ENCODE results near the gene GMPR2.

The GMPR2 gene

GRCh38 chr14:24254630-24255392, 22.1 kb downstream of the GMPR2 start:
- DNase-seq: no peak

- no peak for DNase-seq
These were observed 22.7 kb downstream of the GMPR2 start for GRCh38 chr14:24255438-24255837.

- DNase-seq: no peak
These were observed 23.4 kb downstream of the GMPR2 start for GRCh38 chr14:24255931-24256711.

DNA sequence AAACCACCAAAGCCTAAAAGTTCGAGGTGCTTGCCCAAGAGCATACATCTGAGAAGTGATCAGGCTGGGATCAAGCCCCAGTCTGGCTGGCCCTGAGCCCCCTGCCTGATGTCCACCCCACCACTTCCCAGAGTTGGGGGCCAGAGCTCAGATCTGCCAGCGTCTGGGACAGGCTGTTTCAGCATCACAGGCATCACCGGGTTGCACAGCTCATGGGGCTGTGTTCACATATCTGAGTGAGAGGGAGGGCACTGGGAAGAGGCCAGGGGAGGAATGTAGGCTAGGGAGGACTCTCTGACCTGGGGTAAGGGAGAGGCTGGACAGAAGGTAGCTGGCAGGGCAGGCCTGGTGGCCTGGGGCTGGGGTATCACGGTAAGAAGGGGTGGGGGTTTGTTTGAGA, 24.2 kb downstream of the GMPR2 start:
- DNase-seq: no peak

- DNase-seq: no peak
These were observed 25.4 kb downstream of the GMPR2 start for GRCh38 chr14:24258119-24258518.

DNA sequence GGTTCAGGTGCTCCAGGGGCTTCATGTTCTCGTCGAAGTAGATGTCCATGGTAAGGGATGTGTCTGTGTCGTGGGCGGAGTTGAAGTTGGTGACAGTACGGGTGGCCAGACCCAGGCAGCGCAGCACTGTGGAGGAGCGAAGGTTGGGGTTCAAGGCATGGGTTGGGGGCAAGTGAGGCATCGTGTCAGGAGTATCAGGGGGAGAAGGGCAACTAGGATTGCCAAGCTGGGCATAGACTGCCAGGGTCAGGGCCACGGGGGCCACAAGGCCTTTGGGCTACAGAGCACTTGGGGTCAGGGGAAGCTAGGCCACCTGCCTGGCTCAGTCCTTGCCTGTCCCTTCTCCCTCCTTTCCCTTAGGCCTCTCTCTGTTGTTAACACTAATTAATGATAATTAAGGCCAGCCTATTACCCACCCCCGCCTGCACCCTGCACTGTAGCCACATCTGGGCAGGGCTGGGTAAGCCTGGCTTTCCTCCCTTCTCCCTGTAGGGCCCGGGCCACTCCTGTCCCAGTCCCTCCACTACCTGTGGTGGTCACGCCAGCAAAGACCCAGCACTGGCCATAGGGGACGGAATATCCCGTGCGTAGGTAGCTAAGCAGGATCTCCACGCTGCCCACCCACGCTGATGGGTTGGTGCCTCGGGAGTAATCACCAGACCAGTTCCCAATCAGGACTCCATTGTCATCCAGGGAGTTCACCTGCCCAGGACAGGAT, 26.0 kb downstream of the GMPR2 start:
- DNase-seq: no peak

- DNase-seq: no peak
These were observed 26.7 kb downstream of the GMPR2 start for GRCh38 chr14:24259282-24260025.

DNA sequence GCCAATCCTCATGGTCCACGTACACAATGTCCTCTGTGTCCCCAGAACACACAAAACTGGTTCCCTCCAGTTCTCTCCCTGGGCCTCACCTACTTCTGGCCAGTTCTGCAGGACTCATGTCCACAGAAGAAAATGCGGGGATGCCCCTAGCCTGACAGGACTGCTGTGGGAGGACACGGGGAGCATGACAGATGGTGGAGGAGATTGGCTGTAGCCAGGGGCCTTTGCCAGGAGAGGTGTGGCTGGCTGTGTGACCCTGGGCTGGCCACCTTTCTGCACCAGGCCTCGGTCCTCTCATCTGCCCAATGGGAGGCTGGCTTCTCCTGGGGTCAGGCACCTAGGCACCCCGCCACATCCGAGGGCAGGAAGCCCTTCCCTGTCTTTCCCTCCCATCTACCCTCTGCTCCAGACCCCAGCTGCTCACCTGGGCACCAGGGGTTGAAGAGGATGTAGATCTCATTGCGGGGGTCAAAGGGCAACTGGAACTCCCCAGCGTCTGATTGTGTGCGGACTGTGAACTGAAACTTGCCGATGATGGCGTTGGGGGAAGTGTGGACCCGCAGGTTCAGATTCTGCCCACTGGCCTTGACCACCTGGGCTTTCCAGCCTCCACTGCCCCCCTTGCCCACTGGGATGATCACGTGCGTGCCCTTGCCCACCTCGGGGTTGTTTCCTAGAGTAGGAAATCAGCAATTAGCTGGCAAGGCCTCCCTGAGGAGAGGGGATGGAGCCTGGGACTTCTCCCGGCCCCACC, 27.5 kb downstream of the GMPR2 start:
- no peak for DNase-seq

GRCh38 chr14:24260780-24261157, 28.0 kb downstream of the GMPR2 start:
- no peak for DNase-seq

DNA sequence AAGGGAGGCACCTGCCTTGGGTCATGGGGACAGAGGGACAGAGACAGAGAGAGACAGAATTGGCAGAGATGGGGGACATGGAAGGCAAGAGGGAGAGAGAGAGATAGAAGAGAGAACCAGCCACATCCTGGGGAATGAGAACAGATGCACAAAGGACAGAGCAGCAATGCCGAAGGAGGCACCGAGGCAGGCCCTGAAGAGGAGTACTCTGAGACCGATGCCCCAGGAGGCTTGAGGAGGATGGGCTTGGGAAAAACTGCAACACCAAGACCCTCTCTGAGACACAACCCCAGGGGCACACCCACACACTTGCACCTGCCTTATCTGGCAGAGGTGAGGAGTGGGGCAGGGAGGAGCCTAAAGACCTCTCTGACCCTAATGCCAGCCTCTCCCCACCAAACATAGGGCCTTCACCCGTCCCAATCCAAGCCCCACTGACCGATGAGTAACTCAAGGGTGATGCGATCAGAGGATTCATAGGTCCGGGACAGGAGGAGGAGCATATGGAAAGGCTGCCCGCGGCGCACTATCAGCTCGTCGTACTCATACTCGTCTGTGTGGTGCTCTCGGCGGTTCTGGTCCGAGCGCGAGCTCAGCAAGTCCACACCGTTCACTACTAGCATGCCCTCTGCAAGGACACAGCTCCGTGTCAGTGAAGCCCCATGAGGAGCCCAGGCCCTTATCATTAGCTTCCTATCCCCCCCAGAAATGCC, 28.7 kb downstream of the GMPR2 start:
- DNase-seq: no peak

GRCh38 chr14:24261969-24262327, 29.2 kb downstream of the GMPR2 start:
- DNase-seq: no peak

DNA sequence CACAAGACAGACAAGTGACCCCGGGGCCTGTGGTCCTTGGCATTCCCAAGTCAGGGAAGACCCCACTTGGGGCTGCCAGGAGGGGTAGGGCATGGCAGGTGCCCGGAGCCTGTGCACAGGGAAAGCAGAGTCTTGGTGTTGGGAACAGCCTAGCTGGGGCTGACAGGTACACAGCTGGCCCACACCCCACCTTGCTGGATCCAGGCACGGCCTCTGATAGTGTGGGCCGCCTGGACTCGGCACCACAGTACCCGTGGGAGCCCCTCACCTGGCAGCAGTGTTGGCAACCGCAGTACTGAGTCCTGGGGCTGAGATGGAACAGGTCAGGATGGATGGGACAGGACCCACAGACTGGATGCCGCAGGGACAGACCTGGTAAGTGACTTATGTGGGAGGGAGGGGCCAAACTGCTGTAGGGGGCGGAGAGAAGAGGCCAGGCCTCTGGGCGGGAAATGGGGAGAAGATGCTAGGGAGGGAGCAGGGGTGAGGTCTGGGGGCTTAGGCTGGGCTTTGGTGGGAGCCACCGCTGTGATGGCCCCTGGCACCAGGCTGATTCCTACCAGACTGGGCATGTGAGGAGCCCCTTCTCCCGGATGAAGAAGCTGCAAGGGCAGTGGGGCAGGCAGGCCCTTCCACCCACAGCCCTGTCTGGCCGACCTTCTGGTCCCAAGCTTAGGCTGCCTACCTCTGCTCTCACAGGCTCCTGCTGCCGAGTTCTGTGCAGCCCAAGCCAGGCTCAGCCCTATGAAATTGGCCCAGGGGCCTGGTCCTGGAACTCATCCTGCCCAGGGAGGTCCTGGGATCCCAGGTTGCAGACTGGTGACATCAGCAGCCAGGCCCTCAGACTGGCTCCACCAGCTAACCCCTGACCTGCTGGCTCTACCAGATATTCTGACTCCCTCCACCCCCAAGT, 30.3 kb downstream of the GMPR2 start, which contains the start of gene TGM1:
Gene TGM1 (minus strand): TSS at position 357 of the 913 bp plus-strand sequence. CDS start 825 bp downstream, outside the sequence.
- no peak for DNase-seq

GRCh38 chr14:24263848-24264247, 31.1 kb downstream of the GMPR2 start:
- no peak for DNase-seq

- no peak for DNase-seq
These were observed 31.6 kb downstream of the GMPR2 start for GRCh38 chr14:24264298-24264697.

GRCh38 chr14:24266344-24267244, 33.9 kb downstream of the GMPR2 start:
- DNase-seq: no peak

DNA sequence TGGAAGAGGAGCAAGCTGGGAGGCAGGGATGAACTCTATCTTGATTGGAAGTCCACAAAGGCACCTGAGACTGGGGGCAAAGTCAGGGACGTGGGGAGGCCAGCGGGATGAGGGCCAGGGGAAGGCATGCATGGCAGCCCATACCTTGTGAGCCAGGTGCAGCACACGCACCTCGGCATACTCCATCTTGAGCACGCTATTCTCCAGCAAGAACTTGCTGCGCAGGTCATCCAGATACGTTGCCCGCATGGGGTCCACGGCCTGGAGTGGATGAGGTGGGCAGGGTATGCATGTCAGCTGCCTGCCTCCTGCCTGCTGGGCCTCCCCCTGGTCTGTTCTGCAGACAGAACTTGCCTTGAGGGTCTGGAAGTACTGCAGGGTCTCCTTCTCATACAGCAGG, 34.8 kb downstream of the GMPR2 start:
- DNase-seq: no peak

DNA sequence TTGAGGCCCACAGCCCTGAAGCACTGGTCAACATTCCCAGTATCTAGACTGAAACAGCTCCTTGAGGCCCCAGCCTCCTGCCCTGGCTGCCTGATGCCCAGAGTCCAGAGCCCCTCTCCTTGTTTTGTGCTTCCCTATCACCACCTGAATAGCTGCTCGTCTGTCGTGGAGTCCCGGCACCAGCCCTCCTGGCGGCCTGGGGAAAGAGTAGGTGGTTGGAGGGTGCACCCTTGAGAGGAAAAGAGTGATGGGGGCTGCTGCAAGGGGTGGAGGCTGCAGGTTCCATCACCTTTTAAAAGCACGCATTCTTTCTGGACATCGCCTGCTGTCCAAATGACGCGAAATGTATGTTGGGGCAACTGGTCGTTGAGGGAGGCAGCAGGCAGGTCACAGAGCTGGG, 35.5 kb downstream of the GMPR2 start:
- no peak for DNase-seq

DNA sequence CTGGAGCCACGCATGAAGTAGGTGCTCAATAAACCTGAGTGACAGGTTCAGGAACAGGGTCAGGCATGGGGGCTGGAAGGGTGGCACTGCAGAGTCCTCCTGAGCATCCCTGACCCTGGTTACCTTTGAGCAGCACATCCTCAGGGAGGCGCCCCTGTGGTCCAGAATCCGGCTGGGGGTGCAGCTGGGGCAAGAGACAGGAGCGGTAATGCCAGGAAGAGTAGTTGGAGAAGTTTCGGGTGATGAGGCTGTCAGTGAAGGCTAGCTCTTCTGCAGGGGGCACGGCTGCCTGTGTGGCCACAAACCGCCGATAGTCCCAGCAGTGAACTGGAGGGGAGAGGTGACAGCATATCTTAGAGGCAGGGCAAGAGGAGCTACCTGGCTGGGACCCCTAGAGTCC, 36.6 kb downstream of the GMPR2 start:
- no peak for DNase-seq

GRCh38 chr14:24269910-24270536, 37.3 kb downstream of the GMPR2 start:
- no peak for DNase-seq
